AG10803 (cell line): ENCODE results near the gene GIGYF1.

ENCODE experiments used
- DNase-seq: peaks from one replicate; pipeline ENCODE4 v3.0.0; 2010; ENCODE audit warnings: low read depth
- H3K4me3 ChIP-seq: 2 replicates; pipeline ENCODE4 v1.5.1; 2011; ENCODE audit warnings: mild to moderate bottlenecking, low read length, control low read depth
- CTCF ChIP-seq: conservative IDR thresholded peaks from 2 replicates; pipeline ENCODE4 v1.5.1; 2011; ENCODE audit warnings: mild to moderate bottlenecking, low read length, control low read depth, inconsistent platforms

Gene GIGYF1

GRCh38 chr7:100682991-100683658, 10.9 kb downstream of the GIGYF1 start:
- H3K4me3 ChIP-seq, result no peak overlapping the region
- no peak for TF ChIP-seq CTCF
- no peak for DNase-seq

- no peak overlapping the region for H3K4me3 ChIP-seq
- DNase-seq, result no peak
- TF ChIP-seq CTCF, result no peak
These were observed 11.8 kb downstream of the GIGYF1 start for GRCh38 chr7:100682228-100682741.

- H3K4me3 ChIP-seq, result no peak overlapping the region
- TF ChIP-seq CTCF, result no peak
- no peak for DNase-seq
These were observed 12.4 kb downstream of the GIGYF1 start for GRCh38 chr7:100681491-100682227.

GRCh38 chr7:100680576-100681271, 13.3 kb downstream of the GIGYF1 start:
- H3K4me3 ChIP-seq, result no peak overlapping the region
- DNase-seq, result no peak
- no peak for TF ChIP-seq CTCF

- H3K4me3 ChIP-seq, result no peak overlapping the region
- TF ChIP-seq CTCF, result no peak
- DNase-seq, result peak; percentile 38
These were observed 14.0 kb downstream of the GIGYF1 start for GRCh38 chr7:100679927-100680575.

- TF ChIP-seq CTCF, result no peak
- no peak overlapping the region for H3K4me3 ChIP-seq
- DNase-seq, result no peak
These were observed 14.7 kb downstream of the GIGYF1 start for GRCh38 chr7:100679129-100679926.
